GM12892 (cell line): ENCODE data around the gene GOLGA7B.

Source experiments
- POLR2A ChIP-seq: IDR thresholded peaks from 2 replicates; pipeline ENCODE4 v1.6.1; 2011; ENCODE audit warnings: low read depth, low read length, control low read depth
- POLR2AphosphoS5 ChIP-seq: IDR thresholded peaks from 2 replicates; pipeline ENCODE4 v1.6.1; 2011; ENCODE audit warnings: low read depth, low read length, control low read depth

- TF ChIP-seq POLR2AphosphoS5 = no peak
- TF ChIP-seq POLR2A = no peak
Measured at GRCh38 chr10:97873569-97873968, 23.9 kb downstream of the GOLGA7B start.
